Measurements from ENCODE around the gene DCTN2. TPM values are rescaled to one million over a fixed set of nuclear protein-coding genes. Genes with fewer than 3 reads are reported as not detected.

DCTN2 gene
- total RNA-seq, 2 donors from 2014 or later: 110 to 114 TPM

- no peak for DNase-seq
- TF ChIP-seq CTCF (conservative IDR thresholded peaks at IDR 0.05): no peak
- no peak overlapping the region for H3K4me3 Mint-ChIP-seq
- H3K9me3 Mint-ChIP-seq: no peaks in the 10 kb centered on the region
- peaks cover 5% of the 10 kb centered on the region for H3K4me1 Mint-ChIP-seq
- Histone ChIP-seq H3K27me3 (ENCODE audit: control insufficient read depth, insufficient read depth, low read length, poor library complexity, severe bottlenecking) (no peaks in the 10 kb centered on the region), H3K27ac (ENCODE audit: low read depth, low read length) (no peak overlapping the region), H3K36me3 (ENCODE audit: control insufficient read depth, insufficient read depth, low read length) (peaks cover 92% of the 10 kb centered on the region), H3K9ac (ENCODE audit: extremely low read depth, low read length, poor library complexity, severe bottlenecking) (no peak overlapping the region), H3K9me3 (ENCODE audit: control insufficient read depth, low read length) (no peaks in the 10 kb centered on the region), H3K4me3 (ENCODE audit: low read length) (no peak overlapping the region), H3K4me1 (ENCODE audit: control insufficient read depth, insufficient read depth, low read length) (peaks cover 6% of the 10 kb centered on the region)
- H3K27me3 Mint-ChIP-seq (ENCODE audit: insufficient read depth): no peaks in the 10 kb centered on the region
- H3K27ac Mint-ChIP-seq: no peak overlapping the region
- H3K36me3 Mint-ChIP-seq (ENCODE audit: low read depth): peaks cover 63% of the 10 kb centered on the region
- WGBS, 2 experiments (ENCODE audit: insufficient coverage in 1 of 2, insufficient read length in 1 of 2): 91% methylated on average over 8 of the region's 10 CpGs; no CpG with 5 or more reads in 1 of the 2 experiments
These were observed 18.0 kb downstream of the DCTN2 start for GRCh38 chr12:57528831-57529555.

GRCh38 chr12:57528176-57528575, 18.8 kb downstream of the DCTN2 start:
- H3K27ac Mint-ChIP-seq: no peak overlapping the region
- Histone ChIP-seq H3K27me3 (ENCODE audit: control insufficient read depth, insufficient read depth, low read length, poor library complexity, severe bottlenecking) (no peaks in the 10 kb centered on the region), H3K9me3 (ENCODE audit: control insufficient read depth, low read length) (no peaks in the 10 kb centered on the region), H3K36me3 (ENCODE audit: control insufficient read depth, insufficient read depth, low read length) (peaks cover 88% of the 10 kb centered on the region), H3K4me3 (ENCODE audit: low read length) (no peak overlapping the region), H3K4me1 (ENCODE audit: control insufficient read depth, insufficient read depth, low read length) (peaks cover 6% of the 10 kb centered on the region), H3K27ac (ENCODE audit: low read depth, low read length) (no peak overlapping the region), H3K9ac (ENCODE audit: extremely low read depth, low read length, poor library complexity, severe bottlenecking) (no peak overlapping the region)
- peaks cover 13% of the 10 kb centered on the region for H3K4me1 Mint-ChIP-seq
- H3K36me3 Mint-ChIP-seq (ENCODE audit: low read depth): peaks cover 56% of the 10 kb centered on the region
- TF ChIP-seq CTCF (conservative IDR thresholded peaks at IDR 0.05): no peak
- WGBS, 2 experiments (ENCODE audit: insufficient coverage in 1 of 2, insufficient read length in 1 of 2): 93 to 98% methylated on average over 7 to 12 of the region's 12 CpGs
- no peak overlapping the region for H3K4me3 Mint-ChIP-seq
- DNase-seq: no peak
- H3K9me3 Mint-ChIP-seq: no peaks in the 10 kb centered on the region
- no peaks in the 10 kb centered on the region for H3K27me3 Mint-ChIP-seq (ENCODE audit: insufficient read depth)

DNA sequence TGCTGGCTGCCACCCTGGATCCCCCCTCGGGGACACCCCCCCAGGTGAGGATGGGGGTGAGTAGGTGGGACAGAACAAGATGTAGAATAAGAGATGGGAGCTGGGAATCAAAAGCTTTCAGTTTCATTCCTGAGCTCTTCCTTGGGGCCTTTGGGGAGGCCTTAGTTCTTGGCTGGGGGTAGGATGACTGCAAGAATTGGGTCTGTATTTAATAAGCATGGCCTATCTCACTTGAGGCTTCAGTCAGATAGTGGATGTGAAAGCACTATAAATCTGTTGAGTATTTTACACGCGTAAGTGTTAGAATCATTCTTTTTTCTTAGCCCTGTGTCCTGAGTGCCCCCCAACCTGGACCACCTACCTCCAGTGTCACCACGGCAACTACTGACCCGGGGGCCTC, 19.8 kb downstream of the DCTN2 start:
- Histone ChIP-seq H3K4me1 (ENCODE audit: control insufficient read depth, insufficient read depth, low read length) (peaks cover 6% of the 10 kb centered on the region), H3K27me3 (ENCODE audit: control insufficient read depth, insufficient read depth, low read length, poor library complexity, severe bottlenecking) (no peaks in the 10 kb centered on the region), H3K9me3 (ENCODE audit: control insufficient read depth, low read length) (no peaks in the 10 kb centered on the region), H3K9ac (ENCODE audit: extremely low read depth, low read length, poor library complexity, severe bottlenecking) (no peak overlapping the region), H3K27ac (ENCODE audit: low read depth, low read length) (no peak overlapping the region), H3K36me3 (ENCODE audit: control insufficient read depth, insufficient read depth, low read length) (peaks cover 78% of the 10 kb centered on the region), H3K4me3 (ENCODE audit: low read length) (no peak overlapping the region)
- no peak for DNase-seq
- no peak overlapping the region for H3K27ac Mint-ChIP-seq
- 92 to 93% methylated on average over 3 to 5 of the region's 5 CpGs for WGBS, 2 experiments (ENCODE audit: insufficient coverage in 1 of 2, insufficient read length in 1 of 2)
- peaks cover 47% of the 10 kb centered on the region for H3K36me3 Mint-ChIP-seq (ENCODE audit: low read depth)
- no peak for TF ChIP-seq CTCF (conservative IDR thresholded peaks at IDR 0.05)
- H3K27me3 Mint-ChIP-seq (ENCODE audit: insufficient read depth): no peaks in the 10 kb centered on the region
- peaks cover 14% of the 10 kb centered on the region for H3K4me1 Mint-ChIP-seq
- H3K9me3 Mint-ChIP-seq: no peaks in the 10 kb centered on the region
- no peak overlapping the region for H3K4me3 Mint-ChIP-seq
